Measurements from ENCODE around the gene PLCD3. TPM values are rescaled to one million over a fixed set of nuclear protein-coding genes. Genes with fewer than 3 reads are reported as not detected.

PLCD3 gene
- total and polyA plus RNA-seq, 2 of the 13 experiments (the other 11 are each of a cell fraction or from before 2014, with no cell fraction given) = 11.3 to 39.1 TPM

DNA sequence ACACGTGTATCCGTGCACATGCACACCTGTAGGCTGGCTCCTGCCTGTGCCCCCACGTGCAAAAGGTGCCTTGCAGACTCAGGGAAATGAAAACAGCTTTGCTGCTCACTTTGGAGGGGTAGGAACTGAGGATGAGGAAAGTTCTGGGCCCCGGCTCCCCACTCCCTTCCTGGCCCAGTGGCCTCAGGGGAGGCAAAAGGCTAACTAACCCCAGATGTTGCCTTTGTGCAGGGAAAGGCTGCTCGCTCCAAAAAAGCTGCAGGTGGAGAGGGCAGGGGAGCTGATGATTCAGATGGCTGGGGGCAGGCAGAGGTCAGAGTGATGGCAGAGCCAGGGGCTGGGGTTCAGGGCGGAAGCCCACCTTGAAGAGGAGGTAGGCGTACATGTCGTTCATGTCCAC lies 12.4 kb downstream of the PLCD3 start:
- H3K4me2 ChIP-seq (ENCODE audit: low read depth, low read length) = no peak overlapping the region
- H4K20me1 ChIP-seq (ENCODE audit: insufficient read depth, low read length) = no peaks in the 10 kb centered on the region
- no peak for ATAC-seq
- POLR2A ChIA-PET = interaction anchor here (0.7 kb wide), 1 partner anchor 28 kb away, joined by 4 read pairs; the partner anchor contains the start of gene HEXIM1
- no peak overlapping the region for H3K9ac ChIP-seq (ENCODE audit: insufficient read depth, low read depth, low read length)
- no peaks in the 10 kb centered on the region for H3K9me3 ChIP-seq (ENCODE audit: low read length)
- no peak overlapping the region for H3K4me3 ChIP-seq (replicated peaks in 1 of 3; ENCODE audit: insufficient read depth in 1 of 3, low read depth in 2 of 3, low read length in 3 of 3)
- no peak for FAIRE-seq
- H2AFZ ChIP-seq (ENCODE audit: low read length) = no peak overlapping the region
- no peak for TF ChIP-seq GFI1 (CRISPR knock-in tag; IDR thresholded peaks at IDR 0.05; ENCODE audit: borderline replicate concordance)
- TF ChIP-seq, protein P1, sequence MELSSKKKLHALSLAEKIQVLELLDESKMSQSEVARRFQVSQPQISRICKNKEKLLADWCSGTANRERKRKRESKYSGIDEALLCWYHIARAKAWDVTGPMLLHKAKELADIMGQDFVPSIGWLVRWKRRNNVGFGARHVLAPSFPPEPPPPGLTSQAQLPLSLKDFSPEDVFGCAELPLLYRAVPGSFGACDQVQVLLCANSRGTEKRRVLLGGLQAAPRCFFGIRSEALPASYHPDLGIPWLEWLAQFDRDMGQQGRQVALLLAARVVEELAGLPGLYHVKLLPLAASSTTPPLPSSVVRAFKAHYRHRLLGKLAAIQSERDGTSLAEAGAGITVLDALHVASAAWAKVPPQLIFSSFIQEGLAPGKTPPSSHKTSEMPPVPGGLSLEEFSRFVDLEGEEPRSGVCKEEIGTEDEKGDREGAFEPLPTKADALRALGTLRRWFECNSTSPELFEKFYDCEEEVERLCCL (CRISPR knock-in tag; IDR thresholded peaks at IDR 0.05; ENCODE audit: borderline replicate concordance) = no peak
- TF ChIP-seq ZC3H13 (CRISPR knock-in tag; IDR thresholded peaks at IDR 0.05) = no peak
- TF ChIP-seq, protein P2, sequence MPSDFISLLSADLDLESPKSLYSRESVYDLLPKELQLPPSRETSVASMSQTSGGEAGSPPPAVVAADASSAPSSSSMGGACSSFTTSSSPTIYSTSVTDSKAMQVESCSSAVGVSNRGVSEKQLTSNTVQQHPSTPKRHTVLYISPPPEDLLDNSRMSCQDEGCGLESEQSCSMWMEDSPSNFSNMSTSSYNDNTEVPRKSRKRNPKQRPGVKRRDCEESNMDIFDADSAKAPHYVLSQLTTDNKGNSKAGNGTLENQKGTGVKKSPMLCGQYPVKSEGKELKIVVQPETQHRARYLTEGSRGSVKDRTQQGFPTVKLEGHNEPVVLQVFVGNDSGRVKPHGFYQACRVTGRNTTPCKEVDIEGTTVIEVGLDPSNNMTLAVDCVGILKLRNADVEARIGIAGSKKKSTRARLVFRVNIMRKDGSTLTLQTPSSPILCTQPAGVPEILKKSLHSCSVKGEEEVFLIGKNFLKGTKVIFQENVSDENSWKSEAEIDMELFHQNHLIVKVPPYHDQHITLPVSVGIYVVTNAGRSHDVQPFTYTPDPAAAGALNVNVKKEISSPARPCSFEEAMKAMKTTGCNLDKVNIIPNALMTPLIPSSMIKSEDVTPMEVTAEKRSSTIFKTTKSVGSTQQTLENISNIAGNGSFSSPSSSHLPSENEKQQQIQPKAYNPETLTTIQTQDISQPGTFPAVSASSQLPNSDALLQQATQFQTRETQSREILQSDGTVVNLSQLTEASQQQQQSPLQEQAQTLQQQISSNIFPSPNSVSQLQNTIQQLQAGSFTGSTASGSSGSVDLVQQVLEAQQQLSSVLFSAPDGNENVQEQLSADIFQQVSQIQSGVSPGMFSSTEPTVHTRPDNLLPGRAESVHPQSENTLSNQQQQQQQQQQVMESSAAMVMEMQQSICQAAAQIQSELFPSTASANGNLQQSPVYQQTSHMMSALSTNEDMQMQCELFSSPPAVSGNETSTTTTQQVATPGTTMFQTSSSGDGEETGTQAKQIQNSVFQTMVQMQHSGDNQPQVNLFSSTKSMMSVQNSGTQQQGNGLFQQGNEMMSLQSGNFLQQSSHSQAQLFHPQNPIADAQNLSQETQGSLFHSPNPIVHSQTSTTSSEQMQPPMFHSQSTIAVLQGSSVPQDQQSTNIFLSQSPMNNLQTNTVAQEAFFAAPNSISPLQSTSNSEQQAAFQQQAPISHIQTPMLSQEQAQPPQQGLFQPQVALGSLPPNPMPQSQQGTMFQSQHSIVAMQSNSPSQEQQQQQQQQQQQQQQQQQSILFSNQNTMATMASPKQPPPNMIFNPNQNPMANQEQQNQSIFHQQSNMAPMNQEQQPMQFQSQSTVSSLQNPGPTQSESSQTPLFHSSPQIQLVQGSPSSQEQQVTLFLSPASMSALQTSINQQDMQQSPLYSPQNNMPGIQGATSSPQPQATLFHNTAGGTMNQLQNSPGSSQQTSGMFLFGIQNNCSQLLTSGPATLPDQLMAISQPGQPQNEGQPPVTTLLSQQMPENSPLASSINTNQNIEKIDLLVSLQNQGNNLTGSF (CRISPR knock-in tag; IDR thresholded peaks at IDR 0.05) = no peak
- no peak for TF ChIP-seq ZNF777 (CRISPR knock-in tag; IDR thresholded peaks at IDR 0.05)
- TF ChIP-seq RAD21 (CRISPR knock-in tag; IDR thresholded peaks at IDR 0.05) = no peak
- no peak for TF ChIP-seq ZBTB42 (CRISPR knock-in tag; IDR thresholded peaks at IDR 0.05)
- no peak for TF ChIP-seq ZNF431 (CRISPR knock-in tag; IDR thresholded peaks at IDR 0.05; ENCODE audit: borderline replicate concordance, low read depth)
- TF ChIP-seq, protein P3, sequence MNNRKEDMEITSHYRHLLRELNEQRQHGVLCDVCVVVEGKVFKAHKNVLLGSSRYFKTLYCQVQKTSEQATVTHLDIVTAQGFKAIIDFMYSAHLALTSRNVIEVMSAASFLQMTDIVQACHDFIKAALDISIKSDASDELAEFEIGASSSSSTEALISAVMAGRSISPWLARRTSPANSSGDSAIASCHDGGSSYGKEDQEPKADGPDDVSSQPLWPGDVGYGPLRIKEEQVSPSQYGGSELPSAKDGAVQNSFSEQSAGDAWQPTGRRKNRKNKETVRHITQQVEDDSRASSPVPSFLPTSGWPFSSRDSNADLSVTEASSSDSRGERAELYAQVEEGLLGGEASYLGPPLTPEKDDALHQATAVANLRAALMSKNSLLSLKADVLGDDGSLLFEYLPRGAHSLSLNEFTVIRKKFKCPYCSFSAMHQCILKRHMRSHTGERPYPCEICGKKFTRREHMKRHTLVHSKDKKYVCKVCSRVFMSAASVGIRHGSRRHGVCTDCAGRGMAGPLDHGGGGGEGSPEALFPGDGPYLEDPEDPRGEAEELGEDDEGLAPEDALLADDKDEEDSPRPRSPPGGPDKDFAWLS (CRISPR knock-in tag; IDR thresholded peaks at IDR 0.05; ENCODE audit: borderline replicate concordance) = no peak
- no peak for TF ChIP-seq ZNF616 (CRISPR knock-in tag; IDR thresholded peaks at IDR 0.05; ENCODE audit: low read depth)
- TF ChIP-seq, protein P4, sequence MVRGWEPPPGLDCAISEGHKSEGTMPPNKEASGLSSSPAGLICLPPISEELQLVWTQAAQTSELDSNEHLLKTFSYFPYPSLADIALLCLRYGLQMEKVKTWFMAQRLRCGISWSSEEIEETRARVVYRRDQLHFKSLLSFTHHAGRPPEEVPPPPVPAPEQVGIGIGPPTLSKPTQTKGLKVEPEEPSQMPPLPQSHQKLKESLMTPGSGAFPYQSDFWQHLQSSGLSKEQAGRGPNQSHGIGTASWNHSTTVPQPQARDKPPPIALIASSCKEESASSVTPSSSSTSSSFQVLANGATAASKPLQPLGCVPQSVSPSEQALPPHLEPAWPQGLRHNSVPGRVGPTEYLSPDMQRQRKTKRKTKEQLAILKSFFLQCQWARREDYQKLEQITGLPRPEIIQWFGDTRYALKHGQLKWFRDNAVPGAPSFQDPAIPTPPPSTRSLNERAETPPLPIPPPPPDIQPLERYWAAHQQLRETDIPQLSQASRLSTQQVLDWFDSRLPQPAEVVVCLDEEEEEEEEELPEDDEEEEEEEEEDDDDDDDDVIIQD (CRISPR knock-in tag; IDR thresholded peaks at IDR 0.05; ENCODE audit: low read depth) = no peak
- no peak for TF ChIP-seq SMARCE1 (IDR thresholded peaks at IDR 0.05; ENCODE audit: borderline replicate concordance)
- TF ChIP-seq STAG1 (CRISPR knock-in tag; IDR thresholded peaks at IDR 0.05) = no peak
- TF ChIP-seq, protein P5, sequence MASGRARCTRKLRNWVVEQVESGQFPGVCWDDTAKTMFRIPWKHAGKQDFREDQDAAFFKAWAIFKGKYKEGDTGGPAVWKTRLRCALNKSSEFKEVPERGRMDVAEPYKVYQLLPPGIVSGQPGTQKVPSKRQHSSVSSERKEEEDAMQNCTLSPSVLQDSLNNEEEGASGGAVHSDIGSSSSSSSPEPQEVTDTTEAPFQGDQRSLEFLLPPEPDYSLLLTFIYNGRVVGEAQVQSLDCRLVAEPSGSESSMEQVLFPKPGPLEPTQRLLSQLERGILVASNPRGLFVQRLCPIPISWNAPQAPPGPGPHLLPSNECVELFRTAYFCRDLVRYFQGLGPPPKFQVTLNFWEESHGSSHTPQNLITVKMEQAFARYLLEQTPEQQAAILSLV (CRISPR knock-in tag; IDR thresholded peaks at IDR 0.05; ENCODE audit: borderline replicate concordance) = no peak
- BruUV-seq (replicated peaks) = no TSS peak
- H3K27ac ChIP-seq (ENCODE audit: extremely low read length, insufficient read depth, low read length) = no peak overlapping the region
- 94% methylated on average over 8 of the region's 8 CpGs for WGBS (ENCODE audit: low lambda C conversion rate)
- no peaks in the 10 kb centered on the region for H3K27me3 ChIP-seq (ENCODE audit: control insufficient read depth in 1 of 2, insufficient read depth in 2 of 2, low read length in 2 of 2)
- intact Hi-C loops (cut with micrococcal nuclease; ENCODE audit: unreplicated experiment) (no loop called here), in situ Hi-C loops (cut with HindIII; ENCODE audit: extremely low pct_ligation_motif_present, low pct_unique_long_range_greater_than_20kb) (no loop called here)
- no peak for DNase-seq (ENCODE audit: low spot score)
- CTCF ChIA-PET (ENCODE audit: low intra/inter-chr PET ratio, low total read pairs) = no interaction called here
- H3K4me1 ChIP-seq (ENCODE audit: insufficient read depth, low read length) = peaks cover 39% of the 10 kb centered on the region
- H3K36me3 ChIP-seq (replicated peaks in 1 of 2; ENCODE audit: control insufficient read depth in 1 of 2, insufficient read depth in 2 of 2, low read length in 2 of 2) = peaks cover 0 to 4% of the 10 kb centered on the region in 2 experiments; a peak in 1 of 5 replicates
- no peaks in the 10 kb centered on the region for H3K79me2 ChIP-seq (ENCODE audit: insufficient read depth, low read length)
